NCI-H1105 treated with DMSO at 0.1 percent for 48 hours (cell line): Measurements from ENCODE around the gene ASTN2.
"Not testable (repeated sequence)": the region's sequence is repeated elsewhere in the genome, so short reads cannot be mapped to it uniquely, and the experiment has no call there.

Experiments used
- DNase-seq: peaks from one replicate; lab custom pipeline; 2025; lab: John Stamatoyannopoulos, UW

Gene ASTN2

DNA sequence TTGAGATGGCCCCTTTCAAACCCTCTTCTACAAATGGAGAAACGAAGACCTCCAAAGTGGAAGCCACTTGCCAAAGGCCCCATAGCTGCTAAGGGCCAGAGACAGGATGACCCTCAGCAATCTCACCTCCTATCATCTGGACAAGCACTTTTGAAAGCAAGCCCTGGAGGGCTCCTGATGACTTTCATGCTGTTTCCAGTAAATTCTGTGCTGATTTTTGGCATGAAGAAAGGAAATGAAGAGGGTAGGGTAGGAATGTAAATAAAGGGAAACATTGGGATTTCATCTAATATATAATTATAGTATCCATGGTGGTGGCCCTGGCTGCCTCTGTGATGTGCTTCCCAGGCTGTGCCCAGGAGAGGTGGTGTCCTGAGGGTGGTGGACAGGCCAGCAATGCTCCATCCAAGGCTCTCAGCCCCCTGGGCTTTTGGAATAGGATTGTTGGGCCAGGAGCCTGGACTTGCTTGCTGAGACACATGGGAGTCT lies 935.8 kb downstream of the ASTN2 start:
- DNase-seq = no peak

GRCh38 chr9:116477584-116478141 lies 937.2 kb downstream of the ASTN2 start:
- DNase-seq = no peak

DNA sequence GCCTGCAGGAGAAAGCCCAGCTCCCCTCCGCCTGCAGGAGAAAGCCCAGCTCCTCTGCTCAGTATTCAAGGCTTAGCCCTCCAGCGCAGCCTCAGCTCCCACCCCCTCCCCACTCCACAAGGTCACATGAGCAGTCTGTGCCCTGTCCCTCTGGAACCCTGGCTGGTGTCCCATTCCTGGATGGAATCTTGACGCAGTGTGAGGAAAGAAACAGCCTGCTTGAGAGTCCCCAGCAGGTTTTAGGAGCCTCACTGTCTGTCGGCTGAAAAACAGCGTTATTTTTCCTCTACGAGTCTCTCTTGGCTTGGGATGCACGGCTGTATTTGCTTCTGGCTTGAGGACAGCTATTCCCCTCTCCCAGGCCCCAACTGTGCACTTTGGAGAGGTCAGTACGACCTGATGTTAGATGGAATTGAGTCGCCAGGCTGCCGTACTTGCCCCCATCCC lies 937.9 kb downstream of the ASTN2 start:
- DNase-seq = no peak

- DNase-seq = no peak
Measured at GRCh38 chr9:116476002-116476401, 938.9 kb downstream of the ASTN2 start.

DNA sequence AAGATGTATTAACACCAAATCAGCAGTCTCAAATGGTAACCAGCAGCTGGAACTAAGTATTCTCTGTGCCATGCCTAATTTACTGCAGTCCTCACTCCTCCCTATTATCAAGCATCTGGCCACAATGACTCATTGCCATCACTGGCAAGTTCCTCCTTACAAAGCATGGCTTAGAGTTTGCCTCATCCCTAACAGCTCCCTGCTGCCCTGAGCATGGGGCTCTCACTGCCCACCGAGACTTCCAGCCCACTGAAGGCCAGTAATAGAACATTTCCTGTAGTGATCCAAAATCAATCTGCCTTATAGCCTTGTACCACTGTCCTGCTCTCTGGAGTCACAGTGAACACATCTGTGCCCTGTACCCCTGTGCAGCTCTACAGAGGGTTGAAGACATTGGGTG lies 939.7 kb downstream of the ASTN2 start:
- no peak for DNase-seq

- no peak for DNase-seq
Measured at GRCh38 chr9:116471944-116472506, 942.8 kb downstream of the ASTN2 start.

- no peak for DNase-seq
Measured at GRCh38 chr9:116471093-116471906, 943.6 kb downstream of the ASTN2 start.

GRCh38 chr9:116468793-116469527 lies 945.9 kb downstream of the ASTN2 start:
- DNase-seq = no peak

DNA sequence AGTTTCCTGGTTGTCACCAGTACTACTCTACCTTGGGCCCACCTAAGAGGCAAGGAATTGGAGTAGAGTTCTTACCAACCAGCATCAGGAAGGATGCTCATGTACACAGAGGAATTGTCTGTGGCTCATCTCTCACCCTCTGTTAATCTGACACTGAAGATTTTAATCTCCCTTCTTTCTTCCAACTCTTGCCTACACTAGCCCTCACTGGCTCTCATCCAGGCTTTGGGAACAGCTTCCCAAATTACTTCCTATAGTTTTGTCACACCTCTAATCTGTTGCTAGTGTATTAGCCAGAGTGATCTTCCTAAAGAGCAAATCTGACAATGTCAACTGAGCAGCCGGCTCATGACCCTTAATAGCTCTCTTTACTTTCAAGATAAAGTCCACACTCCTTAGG lies 946.5 kb downstream of the ASTN2 start:
- DNase-seq = no peak

DNA sequence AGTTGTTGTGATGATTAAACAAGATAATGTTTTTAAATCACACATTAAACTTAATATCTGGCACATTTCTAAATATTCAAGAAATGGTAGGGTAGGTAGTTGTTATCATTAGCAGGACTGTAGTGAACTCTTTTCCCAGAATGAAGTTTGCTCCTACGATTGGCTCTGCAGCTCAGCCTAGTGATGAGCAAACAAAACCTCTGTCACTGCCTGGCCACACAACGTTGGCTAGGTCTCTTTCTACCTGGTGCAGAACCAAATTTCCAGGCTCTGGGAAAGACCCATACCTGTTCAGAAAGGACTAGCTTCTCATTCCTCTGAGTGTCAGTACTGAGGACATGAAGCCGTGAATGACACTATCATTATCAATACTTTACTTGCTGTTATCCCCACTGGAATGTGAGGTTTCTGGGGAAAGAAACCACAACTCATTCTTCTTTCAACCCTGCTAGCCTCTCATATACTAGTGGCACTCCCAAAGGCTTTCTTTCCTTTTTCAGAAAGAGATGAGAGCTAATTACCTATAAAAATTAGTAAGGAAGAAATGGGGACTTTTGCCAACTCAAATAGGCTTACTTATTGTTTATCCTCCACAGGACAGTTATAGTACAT lies 947.0 kb downstream of the ASTN2 start:
- DNase-seq = no peak

DNA sequence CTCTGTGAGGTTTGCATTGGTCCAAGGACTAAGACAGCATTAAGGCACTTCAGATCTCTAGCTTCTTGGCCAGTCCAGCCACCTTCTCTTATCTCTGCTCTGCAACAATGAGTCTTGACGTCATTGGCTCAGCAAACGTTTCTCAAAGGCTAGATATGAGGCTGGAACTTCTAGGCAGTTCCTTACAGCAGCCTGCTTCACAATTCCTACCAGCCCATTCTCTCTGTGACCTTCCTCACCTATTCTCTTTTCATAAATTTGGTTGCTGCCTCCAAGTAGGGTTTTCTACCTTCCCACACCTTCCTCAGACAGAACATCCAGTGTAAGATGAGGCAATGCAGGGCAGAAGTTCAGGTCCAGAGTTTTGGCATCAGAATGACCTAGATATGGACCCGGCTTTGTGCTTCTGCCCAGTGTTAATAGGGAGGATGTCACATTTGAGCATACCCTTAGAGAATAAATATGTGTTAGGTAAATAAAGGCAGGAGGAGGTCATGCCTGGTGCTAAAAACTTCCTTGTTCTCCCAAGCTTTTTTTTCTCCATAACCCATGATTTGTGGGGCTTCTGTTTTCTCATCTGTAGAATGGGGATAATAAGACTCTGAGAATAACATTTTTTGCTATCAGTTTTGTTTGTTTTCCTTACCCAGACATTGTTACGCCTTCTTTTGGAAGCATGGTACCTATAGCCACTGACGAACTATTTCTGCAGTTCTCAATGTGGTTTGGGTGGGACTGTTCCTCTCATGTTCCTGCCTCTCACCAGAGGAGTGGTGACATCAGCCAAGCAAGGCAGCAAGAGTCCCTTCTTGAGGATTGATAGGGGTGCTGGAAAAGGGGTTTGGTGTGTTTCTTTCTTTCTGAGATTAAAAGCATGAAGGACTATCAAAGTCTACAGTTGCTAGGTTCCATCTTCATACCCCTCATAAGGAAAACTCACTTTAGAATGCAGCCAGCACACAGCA lies 948.3 kb downstream of the ASTN2 start:
- no peak for DNase-seq

DNA sequence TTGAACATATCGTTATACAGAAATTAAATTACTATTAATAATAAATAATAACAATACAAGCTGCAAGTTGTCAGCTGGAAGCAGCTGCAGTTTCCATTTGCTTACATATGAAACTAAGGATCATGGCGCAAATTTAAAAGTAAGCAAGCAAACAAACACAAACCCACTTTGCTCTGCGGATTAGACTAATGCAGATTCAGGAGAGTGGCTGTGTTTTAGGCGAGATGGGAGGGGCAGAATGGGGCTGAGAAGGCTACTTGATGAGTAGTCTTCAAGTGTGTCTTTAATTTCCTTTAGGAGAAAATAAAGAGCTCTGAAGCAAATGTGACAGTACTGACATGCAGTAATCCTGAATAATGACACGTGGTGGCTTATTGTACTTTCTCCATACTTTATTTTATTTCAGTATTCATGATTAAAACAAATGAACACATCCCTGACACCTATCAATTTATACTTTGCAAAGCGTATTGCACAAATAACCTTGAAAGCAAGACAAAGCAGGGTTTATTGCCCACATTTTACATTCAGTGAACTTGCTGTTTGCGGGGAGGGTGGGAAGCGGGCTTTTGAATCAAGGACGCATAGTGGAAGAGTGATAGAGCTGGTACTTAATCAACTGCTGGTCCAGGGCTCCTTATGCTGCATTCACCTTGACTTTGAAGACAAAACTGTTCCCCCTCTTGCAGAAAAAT lies 949.1 kb downstream of the ASTN2 start:
- DNase-seq = no peak

DNA sequence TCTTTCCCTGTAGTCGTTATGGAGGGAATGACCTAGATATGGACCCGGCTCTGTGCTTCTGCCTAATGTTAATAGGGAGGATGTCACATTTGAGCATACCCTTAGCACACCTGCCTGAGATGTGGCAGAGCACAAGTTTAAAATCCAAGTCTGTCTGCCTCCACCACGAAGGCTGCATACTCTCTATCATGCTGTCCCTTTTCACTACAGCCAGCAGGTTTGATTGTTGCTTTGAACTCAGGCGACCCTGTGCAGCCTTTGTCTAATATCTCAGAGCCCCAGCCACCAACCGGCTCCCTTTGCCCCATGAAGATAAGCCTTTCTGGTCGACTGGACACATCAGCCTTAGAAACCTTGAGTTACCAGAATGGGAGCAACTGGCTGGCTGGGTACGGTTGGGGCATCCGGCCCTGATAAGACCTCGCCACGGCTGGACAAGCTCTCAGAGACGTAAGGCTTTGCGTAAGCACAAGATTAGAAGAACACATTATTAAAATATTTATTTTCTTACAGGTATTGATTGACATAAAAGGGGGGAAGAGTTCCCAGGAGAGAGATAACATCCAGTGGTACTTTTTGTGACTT lies 949.8 kb downstream of the ASTN2 start:
- DNase-seq = no peak

GRCh38 chr9:116464423-116464822 lies 950.4 kb downstream of the ASTN2 start:
- no peak for DNase-seq

DNA sequence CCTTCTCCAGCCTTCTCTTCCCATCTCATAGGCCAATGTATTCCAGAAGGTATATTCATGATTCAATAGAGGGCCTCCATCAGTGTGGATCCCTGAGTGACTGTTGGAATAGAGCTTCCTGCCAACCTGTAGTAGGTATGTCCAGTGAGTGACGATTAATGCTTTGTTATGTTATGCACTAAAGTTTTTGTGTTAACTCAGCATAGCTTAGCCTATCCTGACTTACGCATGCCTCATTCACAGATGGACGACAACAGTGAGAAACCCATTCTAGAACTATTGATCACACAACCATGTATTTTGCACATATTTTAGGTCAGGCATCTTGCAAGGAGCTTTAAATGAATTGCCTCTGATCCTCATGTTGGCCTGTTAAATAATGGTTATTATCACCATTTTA lies 953.2 kb downstream of the ASTN2 start:
- DNase-seq = no peak

- DNase-seq = no peak
Measured at GRCh38 chr9:116460026-116460425, 954.8 kb downstream of the ASTN2 start.

- no peak for DNase-seq
Measured at GRCh38 chr9:116459576-116459975, 955.3 kb downstream of the ASTN2 start.

- DNase-seq = no peak
Measured at GRCh38 chr9:116456490-116457088, 958.3 kb downstream of the ASTN2 start.

- DNase-seq = not testable (repeated sequence)
Measured at GRCh38 chr9:116454539-116454938, 960.3 kb downstream of the ASTN2 start.
